NCI-H345 treated with DMSO at 0.1 percent for 48 hours (cell line): ENCODE data around the gene PPY.
"Not testable (repeated sequence)": the region's sequence is repeated elsewhere in the genome, so short reads cannot be mapped to it uniquely, and the experiment has no call there.

ENCODE experiments used
- DNase-seq: peaks from one replicate; lab custom pipeline; 2025; ENCODE audit not compliant: unreplicated experiment; lab: John Stamatoyannopoulos, UW

Gene PPY, protein sequence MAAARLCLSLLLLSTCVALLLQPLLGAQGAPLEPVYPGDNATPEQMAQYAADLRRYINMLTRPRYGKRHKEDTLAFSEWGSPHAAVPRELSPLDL

DNA sequence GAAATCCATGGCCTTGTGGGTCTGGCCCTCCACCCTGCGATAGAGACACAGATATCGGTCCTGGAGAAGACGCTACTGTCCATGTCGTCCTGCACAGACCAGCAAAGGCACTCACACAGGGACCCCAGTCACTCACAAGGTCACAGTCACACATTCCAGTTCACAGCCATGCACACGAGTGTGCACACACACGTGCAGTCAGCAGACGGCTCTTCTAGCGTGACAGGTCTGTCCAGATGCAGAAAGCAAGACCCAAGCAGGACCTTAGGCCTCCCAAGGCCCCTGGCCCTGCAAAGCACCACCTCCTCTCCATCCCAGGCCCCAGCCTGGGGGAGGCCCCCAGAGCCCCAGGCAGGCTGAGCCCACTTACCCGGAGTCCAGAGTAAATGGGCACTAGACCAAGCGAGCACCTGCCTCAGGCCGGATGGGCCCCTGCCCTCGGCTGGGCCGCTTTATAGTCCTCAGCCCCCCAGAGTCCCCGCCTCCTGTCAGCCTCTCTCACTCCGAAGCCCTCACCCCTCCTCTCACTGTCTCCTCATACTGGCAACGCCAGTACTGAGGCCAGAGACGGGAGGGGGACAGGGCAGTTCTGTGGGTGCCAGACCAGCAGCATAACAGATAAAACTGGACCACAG lies at the start of gene PPY:
Gene PPY (minus strand): TSS at position 426 of the 635 bp plus-strand sequence. CDS start 822 bp downstream, outside the sequence.
- no peak for DNase-seq

DNA sequence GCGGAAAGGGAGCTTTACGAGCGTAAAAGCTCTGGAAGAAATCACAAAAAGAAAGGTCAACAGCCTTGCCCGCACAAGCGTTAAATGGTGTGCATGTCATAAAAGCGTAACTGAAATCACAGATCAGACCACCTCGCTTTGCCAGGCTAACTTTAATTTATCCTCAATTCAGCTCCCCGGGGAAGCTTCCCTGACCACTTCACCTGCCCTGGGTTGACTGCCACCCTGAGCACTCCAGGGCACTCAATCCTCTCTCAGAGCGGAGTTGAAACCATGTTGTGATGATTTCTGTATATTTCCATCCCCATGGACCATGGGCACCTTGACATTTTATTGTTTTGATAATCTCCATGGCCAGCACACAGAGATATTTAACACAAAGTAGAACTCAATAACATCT lies 46.0 kb upstream of the PPY start:
- DNase-seq: no peak

DNA sequence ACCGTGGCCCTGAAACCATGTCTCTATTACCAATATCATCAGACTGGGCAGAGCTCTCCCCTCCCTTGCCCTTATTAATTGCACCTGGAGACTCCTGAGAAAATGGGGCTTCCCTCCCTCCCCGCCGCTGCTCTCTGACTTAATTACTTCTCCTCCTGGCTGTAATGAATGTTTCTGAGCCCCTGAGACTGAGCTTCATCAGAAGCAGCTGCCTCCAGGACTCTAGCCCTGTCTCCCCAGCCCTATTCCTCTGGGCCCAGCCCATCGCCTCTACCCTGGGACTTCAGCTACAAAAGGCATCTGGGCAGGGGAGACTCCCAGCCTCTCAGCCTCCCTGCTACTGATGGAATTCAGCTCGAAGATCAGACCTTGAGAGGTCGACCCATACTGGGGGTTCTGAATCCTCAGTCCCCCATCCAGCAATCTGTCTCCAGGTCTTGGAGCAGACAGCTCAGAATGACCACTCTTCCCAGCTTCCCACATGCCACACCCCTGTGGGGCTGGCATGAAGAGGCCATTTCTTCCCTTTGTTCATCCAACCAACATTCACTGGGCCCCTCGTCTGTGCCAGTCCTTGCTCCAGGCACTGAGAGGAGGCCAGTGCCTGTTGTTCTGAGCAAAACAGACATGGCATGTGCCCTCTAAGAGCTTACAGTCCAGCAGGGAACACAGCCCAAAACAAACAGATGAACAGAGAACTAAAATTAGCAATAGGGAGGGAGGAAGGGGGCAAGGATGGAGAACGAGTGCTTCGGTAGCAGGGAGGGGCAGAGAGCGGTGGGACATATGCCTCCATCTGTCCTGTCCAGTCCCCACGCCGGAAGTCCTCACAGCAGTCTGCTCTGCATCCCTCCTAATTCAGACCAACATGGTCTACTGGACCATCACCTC lies 45.1 kb upstream of the PPY start:
- no peak for DNase-seq

DNA sequence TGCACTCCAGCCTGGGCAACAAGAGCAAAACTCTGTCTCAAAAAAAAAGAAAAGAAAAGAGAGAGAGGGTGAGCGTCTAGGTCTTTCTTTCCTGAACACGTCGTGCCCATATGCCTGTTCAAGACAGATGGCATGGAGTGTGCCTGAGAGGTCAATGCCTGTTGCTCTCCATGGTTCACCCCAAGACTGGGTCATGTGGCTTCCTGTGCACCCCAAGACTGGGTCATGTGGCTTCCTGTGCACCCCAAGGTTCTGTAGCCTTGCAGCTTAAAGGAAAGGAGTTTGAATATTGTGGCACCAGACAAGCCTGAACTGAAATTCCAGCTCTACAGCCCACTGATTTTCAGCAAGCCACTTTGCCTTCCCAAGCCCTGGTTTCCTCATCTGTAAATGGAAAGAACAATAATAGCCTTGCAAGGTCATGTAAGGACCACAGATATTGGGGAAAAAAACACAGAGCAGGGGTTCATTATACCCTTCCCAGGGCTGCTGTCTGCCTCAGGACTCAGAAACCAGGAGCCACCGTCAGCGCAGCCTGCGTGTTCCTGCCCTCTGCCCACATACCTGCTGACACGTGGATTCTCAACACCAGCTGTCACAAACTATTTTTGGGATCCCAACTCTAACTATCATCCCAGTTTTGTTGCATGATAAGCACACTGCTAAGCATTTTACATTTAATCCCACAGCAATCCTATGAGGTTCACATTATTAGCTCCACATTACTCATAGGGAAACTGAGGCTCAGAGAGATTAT lies 44.1 kb upstream of the PPY start:
- DNase-seq: no peak

DNA sequence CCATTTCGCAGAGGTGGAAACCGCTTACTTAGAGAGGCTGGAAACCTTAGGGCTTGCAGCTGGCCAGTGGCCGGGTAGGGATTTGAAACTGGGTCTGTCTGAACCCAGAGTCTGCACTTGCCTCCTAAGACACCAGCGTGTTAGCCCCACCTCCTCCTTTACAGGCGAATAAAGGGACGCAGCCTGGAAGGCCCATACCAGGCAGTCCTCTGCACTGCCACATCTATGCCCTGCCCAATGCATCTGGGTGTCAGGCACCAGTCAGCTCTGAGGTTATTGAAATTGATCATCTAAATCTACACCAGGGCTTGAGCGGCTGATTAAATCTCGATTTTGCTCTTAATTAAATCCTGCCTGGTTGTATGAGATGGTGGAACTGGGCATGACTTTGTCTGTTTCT lies 42.2 kb upstream of the PPY start:
- no peak for DNase-seq

DNA sequence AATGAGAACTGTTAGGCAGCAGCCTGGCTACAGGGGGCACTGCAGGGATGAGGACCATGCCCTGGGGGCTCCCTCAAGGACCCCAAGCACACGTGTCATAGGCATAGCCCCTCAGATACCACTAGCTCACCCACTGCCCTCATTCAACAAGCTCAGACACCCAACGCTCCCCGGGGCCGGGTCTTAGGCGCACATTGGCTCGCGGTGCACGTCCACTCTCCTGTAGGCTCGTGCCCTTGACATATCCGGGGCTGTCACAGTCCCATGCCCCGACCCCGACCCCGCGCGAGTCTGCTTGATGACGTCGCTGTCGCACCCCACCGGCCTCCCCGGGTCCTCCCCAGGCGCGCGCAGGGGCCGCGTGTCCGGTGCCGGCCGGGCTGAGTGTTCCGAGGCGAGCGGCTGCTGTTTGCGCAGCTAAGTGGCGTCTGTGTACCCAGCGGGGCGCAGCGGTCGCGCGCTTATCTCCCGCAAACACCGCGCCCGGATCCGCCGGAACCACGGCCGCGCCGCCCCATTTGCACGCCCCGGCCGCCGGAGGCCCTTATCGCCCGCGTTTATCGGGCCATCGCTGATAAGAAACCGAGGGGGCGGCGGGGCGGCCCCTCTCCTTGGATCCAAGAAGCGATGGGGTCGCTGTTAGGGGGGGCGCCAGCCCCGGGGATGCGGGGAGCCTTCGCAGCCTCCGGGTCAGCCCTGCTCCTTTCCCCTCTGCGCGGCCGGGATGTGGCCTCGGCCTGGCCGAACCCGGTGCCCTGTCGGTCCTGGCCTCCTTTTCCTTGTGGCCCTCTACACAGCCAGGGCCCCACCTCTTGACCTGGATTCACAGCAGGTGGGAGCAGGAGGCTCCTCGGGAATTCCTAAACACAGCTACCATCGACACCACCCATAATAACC lies 41.5 kb upstream of the PPY start:
- no peak for DNase-seq

DNA sequence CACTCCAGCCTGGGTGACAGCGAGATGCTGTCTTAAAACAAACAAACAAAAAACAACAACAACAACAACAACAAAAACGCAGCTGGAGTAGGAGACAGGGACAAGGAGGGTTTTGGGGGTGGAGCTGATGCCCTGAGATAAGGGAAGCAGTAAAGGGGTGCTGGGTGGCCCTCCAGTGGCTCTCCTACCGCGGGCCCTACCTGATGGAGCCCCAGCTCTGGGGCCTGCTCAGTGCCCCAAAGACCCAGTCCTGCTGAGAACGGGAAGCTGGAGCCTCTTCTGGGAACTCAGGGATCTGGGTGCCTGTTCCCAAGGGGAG lies 40.9 kb upstream of the PPY start:
- DNase-seq: no peak

DNA sequence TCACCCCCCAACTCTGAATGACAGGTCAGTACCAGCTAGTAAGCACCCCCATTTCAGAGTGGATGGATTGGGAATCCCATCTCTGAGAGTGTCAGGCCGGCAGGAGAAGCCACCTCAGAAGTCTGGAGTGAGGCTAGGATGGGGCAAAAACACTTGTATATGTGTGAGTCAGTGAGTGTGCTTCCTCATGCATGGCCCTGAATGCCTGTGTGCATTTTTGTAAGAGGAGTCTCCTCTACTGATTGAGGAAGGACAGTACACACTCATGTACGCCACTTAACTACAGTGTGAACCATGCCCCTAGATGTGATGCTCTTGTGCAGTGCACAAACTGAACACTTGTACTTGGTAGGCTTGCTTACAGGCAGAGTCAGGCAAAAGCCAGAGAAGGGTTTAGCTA lies 39.9 kb upstream of the PPY start:
- DNase-seq: no peak

DNA sequence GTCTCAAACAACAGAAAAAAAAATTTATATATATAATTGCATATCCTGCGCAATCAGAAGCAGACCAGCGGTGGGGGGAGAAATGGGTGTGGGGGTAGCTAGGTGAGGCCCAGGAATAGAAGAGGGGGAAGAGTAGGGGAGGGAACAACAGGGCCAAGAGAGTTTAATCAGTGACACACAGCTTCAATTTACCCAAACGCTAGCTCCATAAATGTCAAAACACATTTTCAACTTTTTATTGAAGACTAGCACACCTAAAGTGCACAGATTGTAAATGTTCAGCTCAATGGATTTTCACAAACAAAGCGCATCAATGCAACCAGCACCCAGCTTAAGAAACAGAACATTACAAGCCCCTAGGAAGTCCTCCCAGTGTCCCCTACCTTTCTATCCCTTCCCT lies 37.4 kb upstream of the PPY start:
- DNase-seq: no peak

DNA sequence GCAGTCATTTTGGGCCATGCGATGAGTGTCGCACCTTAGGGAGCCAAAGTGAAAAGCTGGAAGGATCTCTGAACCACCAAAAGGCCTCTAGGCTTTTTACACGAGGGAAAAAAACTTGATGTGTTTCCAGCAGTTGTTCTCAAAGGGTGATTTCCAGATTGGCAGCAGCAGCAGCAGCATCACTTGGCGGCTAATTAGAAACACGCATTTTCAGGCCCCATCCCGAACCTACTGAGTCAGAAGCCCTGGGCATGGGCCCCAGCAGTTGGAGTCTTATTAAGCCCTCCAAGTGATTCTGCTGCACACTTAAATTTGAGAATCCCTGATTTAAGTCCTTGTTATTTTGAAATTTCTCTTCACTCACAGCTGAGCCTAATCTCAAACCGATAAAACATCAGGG lies 36.7 kb upstream of the PPY start:
- no peak for DNase-seq

DNA sequence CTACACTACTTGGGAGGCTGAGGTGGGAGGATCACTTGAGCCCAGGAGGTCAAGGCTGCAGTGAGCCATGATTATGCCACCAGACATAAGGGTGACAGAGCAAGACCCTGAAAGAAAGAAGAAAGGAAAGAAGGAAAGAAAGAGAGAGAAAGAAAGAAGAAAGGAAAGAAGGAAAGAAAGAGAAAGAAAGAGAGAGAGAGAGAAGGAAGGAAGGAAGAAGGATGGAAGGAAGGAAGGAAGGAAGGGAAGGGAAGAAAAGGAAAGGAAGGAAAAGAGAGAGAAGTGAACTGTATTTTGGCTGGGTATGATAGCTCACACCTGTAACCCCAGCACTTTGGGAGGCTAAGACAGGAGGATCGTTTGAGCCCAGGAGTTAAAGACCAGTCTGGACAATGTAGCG lies 35.8 kb upstream of the PPY start:
- DNase-seq: no peak

DNA sequence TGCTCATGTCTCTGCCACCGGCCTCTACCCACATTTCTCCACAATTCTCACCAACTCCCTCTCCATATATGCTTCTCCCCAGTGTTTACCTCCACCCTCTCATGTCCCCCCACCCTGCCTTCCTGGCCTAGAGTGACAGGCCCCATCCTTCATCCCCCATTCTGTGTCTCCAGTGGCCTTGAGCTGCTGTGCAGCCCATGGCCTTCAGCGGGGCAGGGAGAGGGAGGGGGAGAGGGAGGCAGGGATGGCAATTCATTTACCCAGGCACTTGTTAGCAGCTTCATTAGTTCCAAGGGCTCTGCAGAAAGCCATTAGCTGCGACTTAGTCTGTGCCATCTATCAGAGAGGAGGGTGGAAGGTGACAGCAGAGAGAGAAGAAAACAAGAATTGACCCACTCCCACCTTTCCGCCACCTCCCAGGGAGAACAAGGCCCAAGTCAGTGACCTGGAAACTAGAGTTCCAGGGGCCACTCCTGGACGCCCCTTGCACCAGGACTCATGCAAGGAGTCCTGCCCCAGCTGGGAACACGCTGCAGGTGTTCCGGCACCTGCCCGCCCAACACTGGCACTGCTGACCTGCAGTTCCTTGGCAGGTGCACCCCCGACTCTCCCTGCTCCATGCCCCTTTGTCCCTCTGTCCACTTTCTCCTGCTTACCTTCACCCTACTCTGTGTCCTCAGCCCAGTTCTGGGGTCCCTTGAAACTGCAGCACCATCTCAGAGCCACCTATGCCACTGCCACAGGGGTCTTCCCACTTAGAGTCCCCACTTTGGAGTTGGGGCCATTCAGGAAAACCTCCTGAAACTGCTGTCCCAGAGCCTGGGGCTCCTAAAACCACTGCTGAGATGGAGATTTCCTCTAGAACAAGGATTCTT lies 34.9 kb upstream of the PPY start:
- DNase-seq: no peak

DNA sequence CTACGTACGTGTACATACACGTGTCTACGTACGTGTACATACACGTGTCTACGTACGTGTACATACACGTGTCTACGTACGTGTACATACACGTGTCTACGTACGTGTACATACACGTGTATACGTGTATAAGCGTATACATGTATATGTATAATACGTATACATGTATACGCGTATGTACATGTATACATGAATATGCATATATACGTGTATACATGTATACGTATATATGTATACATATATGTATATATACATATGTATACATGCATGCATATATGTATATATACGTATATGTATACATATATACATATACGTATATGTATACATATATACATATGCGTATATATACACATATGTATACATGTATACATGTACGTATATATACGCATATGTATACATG lies 33.6 kb upstream of the PPY start:
- DNase-seq: no peak

DNA sequence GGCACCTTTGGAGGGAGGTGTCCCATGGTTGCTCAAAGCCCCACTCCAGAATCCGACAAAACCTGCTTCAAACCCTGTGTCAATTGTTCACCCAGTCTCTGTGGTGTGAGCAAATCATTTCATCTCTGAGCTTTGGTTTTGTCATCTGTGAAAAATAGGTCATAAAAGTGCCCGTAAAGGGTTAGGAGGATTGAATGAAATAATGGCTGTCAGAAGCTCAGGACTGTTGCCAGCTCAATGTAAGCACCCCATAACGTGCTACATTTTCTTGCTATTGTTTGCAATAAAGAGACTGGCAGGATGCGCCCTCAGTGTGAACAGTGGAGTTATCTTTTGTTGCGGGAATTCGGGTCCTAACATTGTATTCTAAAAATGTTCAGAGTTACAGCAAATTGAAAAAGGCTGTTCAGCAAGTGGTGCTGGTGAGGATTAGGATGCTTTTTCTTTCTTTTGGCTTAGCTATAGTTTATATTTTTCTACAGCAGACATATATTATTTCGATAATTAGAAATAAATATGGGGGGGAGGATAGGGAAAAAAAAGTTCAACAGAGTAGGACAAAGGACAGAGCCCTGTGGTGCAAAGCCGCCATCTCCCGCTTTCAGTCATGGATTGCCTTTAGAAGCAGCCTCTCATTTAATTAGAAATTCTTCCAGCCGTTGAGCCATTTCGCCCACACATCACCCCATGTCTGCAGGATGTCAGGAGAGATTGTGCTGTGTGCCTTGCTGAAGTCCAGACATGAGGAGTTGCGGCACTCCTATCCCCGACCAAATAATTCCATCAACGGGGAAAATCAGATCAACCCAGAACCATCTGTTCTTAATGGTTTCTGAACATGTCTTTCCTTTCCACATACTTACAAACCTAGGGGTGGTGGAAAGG lies 32.3 kb upstream of the PPY start:
- DNase-seq: no peak

DNA sequence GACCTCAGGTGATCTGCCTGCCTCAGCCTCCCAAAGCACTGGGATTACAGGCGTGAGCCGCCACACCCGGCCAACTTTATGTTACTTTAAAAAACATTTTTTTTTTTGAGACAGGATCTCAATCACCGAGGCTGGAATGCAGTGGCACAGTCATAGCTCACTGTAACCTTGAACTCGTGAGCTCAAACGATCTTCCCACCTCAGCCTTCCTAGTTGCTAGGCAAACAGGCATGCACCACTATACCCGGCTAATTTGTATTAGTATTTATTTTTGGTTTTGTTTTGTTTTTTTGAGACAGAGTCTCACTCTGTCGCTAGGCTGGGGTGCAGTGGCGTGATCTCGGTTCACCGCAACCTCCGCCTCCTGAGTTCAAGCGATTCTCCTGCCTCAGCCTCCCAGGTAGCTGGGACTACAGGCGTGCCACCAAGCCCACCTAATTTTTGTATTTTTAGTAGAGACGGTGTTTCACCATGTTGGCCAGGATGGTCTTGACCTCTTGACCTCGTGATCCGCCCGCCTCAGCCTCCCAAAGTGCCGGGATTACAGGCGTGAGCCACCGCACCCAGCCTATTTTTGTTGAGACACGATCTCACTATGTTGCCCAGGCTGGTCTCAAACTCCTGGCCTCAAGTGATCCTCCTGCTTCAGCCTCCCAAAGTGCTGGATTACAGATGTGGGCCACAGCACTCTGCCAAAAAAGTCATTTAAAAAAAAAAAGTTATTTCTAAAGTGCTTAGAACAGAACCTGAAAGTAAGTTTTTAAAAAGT lies 30.4 kb upstream of the PPY start:
- not testable (repeated sequence) for DNase-seq

DNA sequence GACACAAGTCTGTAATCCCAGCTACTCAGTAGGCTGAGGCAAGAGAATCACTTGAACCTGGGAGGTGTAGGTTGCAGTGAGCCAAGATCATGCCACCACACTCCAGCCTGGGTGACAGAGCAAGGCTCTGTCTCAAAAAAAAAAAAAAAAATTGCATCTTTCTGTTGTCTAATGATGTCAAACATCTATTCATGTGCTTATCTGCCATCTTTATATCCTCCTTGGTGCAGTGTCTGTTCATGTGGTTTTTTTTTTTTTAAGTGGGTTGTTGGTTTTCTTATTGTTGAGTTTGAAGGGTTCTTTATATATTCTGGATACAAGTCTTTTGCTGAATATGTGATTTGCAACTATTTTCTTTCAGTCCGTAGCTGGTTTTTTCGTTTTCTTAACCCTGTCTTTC lies 29.2 kb upstream of the PPY start:
- not testable (repeated sequence) for DNase-seq

DNA sequence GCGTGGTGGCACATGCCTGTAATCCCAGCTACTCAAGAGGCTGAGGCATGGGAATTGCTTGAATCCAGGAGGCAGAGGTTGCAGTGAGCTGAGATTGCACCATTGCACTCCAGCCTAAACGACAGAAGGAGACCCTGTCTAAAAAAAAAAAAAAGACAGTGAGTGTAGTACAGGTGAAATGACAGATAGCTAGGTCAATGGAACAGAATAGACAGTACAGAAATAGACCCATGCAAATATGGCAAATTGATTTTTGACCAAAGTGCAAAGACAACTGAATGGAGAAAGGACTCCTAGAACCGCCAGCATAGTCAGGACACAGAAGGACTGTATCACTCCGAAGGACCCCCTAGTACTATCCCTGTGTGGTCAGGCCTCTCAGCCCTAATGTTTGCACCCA lies 28.1 kb upstream of the PPY start:
- DNase-seq: no peak

DNA sequence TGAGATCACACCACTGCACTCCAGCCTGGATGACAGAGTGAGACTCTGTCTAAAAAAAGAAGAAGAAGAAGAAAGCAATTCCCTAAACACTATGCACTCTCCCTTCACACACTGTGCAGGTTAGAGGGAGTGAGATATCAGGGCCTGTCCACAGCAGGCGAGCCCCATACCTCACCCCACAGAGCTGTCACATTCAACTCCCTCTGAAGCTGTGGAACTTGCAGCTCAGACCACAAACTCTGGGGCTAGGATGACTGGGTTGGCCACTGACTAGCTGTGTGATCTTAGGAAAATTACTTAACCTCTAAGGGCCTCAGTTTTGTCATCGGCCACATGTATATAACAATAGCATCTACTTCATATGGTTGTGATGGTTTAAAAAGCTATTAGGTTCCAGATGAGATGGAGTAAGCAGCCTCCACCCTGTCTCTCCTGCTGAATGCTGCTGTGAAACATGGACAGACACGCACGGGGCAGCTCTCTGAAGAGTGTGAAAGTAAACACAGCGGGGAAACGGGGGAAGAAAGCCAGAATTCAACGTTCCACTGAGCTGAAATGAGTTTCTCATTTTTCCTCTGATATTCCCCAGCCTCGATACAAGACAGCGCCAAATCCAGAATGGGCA lies 25.1 kb upstream of the PPY start:
- no peak for DNase-seq
